Transverse colon (tissue), 4 donors: ENCODE measurements around the gene TCERG1L.

ENCODE experiments used
- EP300 ChIP-seq: sonication (generic); formaldehyde crosslinking; IDR thresholded peaks from one replicate; pipeline ENCODE4 v1.6.1; 2017; ENCODE audit warnings: antibody characterized with exemption, low read depth
- POLR2A ChIP-seq: fragments of 450-650 bp; IDR thresholded peaks from one replicate; pipeline ENCODE4 v1.6.1; 2016; ENCODE audit warnings: antibody characterized with exemption, mild to moderate bottlenecking, moderate library complexity
- POLR2AphosphoS5 ChIP-seq, 3 donors: sonication (generic); formaldehyde crosslinking; IDR thresholded peaks; one replicate each; pipeline ENCODE4 v1.6.1; 2016; ENCODE audit warnings: antibody characterized with exemption in 3 of 3
- TF ChIP-seq, protein P1 (sequence below), 5 experiments: fragments of 200-600 bp in 3 of 5; fragments of 450-650 bp in 2 of 5; sonication (generic) in 3 of 5; IDR thresholded peaks; 1 replicate in 2 of 5; 2 replicates in 3 of 5; pipeline ENCODE4 v1.5.1; 2016 to 2017; ENCODE audit warnings: antibody characterized with exemption in 5 of 5, inconsistent platforms in 3 of 5, mild to moderate bottlenecking in 2 of 5, moderate library complexity in 1 of 5

DNA sequence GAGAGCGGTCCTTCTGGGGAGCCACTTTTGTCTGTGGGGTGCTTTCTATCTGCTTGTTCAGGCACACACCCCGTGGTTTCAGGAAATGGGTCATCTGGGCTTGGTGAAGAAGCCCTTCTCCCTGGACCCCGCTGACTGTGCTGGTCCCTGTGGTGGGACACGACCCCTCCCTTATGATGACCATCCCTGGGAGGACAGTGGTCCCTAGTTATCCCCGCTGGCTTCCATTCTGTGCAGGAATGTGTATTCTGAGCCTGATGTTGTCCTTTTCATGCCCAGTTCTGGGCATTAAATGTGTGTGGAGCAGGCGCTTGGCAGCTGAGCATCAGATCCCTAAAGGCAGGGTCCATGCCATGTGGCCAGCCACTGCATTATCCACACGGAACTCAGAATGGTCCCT is 71.6 kb downstream of the TCERG1L start:
- TF ChIP-seq, protein P1, sequence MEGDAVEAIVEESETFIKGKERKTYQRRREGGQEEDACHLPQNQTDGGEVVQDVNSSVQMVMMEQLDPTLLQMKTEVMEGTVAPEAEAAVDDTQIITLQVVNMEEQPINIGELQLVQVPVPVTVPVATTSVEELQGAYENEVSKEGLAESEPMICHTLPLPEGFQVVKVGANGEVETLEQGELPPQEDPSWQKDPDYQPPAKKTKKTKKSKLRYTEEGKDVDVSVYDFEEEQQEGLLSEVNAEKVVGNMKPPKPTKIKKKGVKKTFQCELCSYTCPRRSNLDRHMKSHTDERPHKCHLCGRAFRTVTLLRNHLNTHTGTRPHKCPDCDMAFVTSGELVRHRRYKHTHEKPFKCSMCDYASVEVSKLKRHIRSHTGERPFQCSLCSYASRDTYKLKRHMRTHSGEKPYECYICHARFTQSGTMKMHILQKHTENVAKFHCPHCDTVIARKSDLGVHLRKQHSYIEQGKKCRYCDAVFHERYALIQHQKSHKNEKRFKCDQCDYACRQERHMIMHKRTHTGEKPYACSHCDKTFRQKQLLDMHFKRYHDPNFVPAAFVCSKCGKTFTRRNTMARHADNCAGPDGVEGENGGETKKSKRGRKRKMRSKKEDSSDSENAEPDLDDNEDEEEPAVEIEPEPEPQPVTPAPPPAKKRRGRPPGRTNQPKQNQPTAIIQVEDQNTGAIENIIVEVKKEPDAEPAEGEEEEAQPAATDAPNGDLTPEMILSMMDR (IDR thresholded peaks at IDR 0.05), result no peak
- no peak for TF ChIP-seq POLR2A
- TF ChIP-seq POLR2AphosphoS5 (IDR thresholded peaks at IDR 0.05), result no peak
- no peak for TF ChIP-seq EP300
